SU-DHL-6 (cell line): ENCODE results near the gene MAP6D1.
"Not testable (repeated sequence)": the region's sequence is repeated elsewhere in the genome, so short reads cannot be mapped to it uniquely, and the experiment has no call there.

Experiments
- H2AFZ ChIP-seq: fragments of 200-600 bp; sonication (generic); 2 replicates; pipeline ENCODE4 v1.6.1; 2014; ENCODE audit warnings: low read depth, mild to moderate bottlenecking, moderate library complexity, mixed read lengths, antibody characterized with exemption, low read length; ENCODE audit not compliant: severe bottlenecking
- H3F3A ChIP-seq: fragments of 200-600 bp; shearing (Covaris generic); 2 replicates; pipeline ENCODE4 v1.6.0; 2016; ENCODE audit warnings: antibody characterized with exemption, mild to moderate bottlenecking; ENCODE audit not compliant: insufficient read depth
- H3K27ac ChIP-seq: fragments of 200-600 bp; sonication (generic); 2 replicates; pipeline ENCODE4 v1.5.1; 2016; ENCODE audit warnings: low read depth, mild to moderate bottlenecking, low read length, moderate library complexity, mixed read lengths
- H3K27me3 ChIP-seq: fragments of 200-600 bp; sonication (generic), shearing (Covaris generic); 2 replicates; pipeline ENCODE4 v1.6.0; 2014; ENCODE audit warnings: mild to moderate bottlenecking, low read length
- H3K36me3 ChIP-seq: fragments of 200-600 bp; sonication (generic); 2 replicates; pipeline ENCODE4 v1.6.1; 2014; ENCODE audit warnings: mild to moderate bottlenecking, low read length, mixed read lengths
- H3K4me2 ChIP-seq: fragments of 300-600, 200-600 bp; shearing (Covaris generic), sonication (generic); 2 replicates; pipeline ENCODE4 v1.6.0; 2014; ENCODE audit warnings: low read length, low read depth, mild to moderate bottlenecking; ENCODE audit not compliant: poor library complexity, severe bottlenecking
- H3K4me3 ChIP-seq: fragments of 200-600 bp; sonication (generic); 2 replicates; pipeline ENCODE4 v1.5.1; 2014; ENCODE audit warnings: antibody characterized with exemption, low read length, mild to moderate bottlenecking, mixed read lengths; ENCODE audit not compliant: insufficient read depth, poor library complexity, severe bottlenecking
- H3K79me2 ChIP-seq: fragments of 200-600 bp; sonication (generic); 2 replicates; pipeline ENCODE4 v1.6.1; 2014; ENCODE audit warnings: mild to moderate bottlenecking, low read length, moderate library complexity; ENCODE audit not compliant: insufficient read depth
- H3K9ac ChIP-seq: fragments of 200-600 bp; sonication (generic); 2 replicates; pipeline ENCODE4 v1.7.0; 2014; ENCODE audit warnings: mild to moderate bottlenecking, low read length
- H3K9me2 ChIP-seq: fragments of 200-600 bp; sonication (generic); replicated peaks from 2 replicates; pipeline ENCODE4 v1.6.1; 2014; ENCODE audit warnings: low read length; ENCODE audit not compliant: insufficient read depth
- H3K9me3 ChIP-seq: fragments of 200-600 bp; sonication (generic); 2 replicates; pipeline ENCODE4 v1.6.1; 2014; ENCODE audit warnings: low read length, mixed read lengths; ENCODE audit not compliant: insufficient read depth
- H4K20me1 ChIP-seq: fragments of 200-600 bp; sonication (generic); 2 replicates; pipeline ENCODE4 v1.6.1; 2014; ENCODE audit warnings: low read depth, mild to moderate bottlenecking, antibody characterized with exemption, low read length, moderate library complexity, mixed read lengths
- EZH2phosphoT487 ChIP-seq: fragments of 200-600 bp; sonication (generic), shearing (Covaris generic); conservative IDR thresholded peaks from 2 replicates; pipeline ENCODE4 v1.6.1; 2018; ENCODE audit warnings: mild to moderate bottlenecking, antibody characterized with exemption, low read length, moderate library complexity, mixed read lengths
- TF ChIP-seq, protein P1 (sequence below): fragments of 200-600 bp; sonication (generic); IDR thresholded peaks from one replicate; pipeline ENCODE4 v1.5.1; 2017; ENCODE audit warnings: antibody characterized with exemption, mild to moderate bottlenecking, low read length, moderate library complexity; ENCODE audit not compliant: insufficient read depth, poor library complexity, severe bottlenecking

The MAP6D1 gene

GRCh38 chr3:183790700-183791099 is 34.7 kb downstream of the MAP6D1 start:
- Histone ChIP-seq H3K36me3 (peaks cover 27% of the 10 kb centered on the region; the same call in 1 of the 2 replicates), H4K20me1 (no peaks in the 10 kb centered on the region), H3K9ac (no peak overlapping the region), H3K27me3 (no peaks in the 10 kb centered on the region), H2AFZ (no peak overlapping the region), H3K79me2 (peaks cover 11% of the 10 kb centered on the region; the same call in 1 of the 2 replicates), H3K4me2 (no peak overlapping the region), H3K9me2 (no peaks in the 10 kb centered on the region), H3K9me3 (no peaks in the 10 kb centered on the region), H3F3A (no peaks in the 10 kb centered on the region), H3K4me3 (no peak overlapping the region), H3K27ac (no peak overlapping the region)
- TF ChIP-seq, protein P1, sequence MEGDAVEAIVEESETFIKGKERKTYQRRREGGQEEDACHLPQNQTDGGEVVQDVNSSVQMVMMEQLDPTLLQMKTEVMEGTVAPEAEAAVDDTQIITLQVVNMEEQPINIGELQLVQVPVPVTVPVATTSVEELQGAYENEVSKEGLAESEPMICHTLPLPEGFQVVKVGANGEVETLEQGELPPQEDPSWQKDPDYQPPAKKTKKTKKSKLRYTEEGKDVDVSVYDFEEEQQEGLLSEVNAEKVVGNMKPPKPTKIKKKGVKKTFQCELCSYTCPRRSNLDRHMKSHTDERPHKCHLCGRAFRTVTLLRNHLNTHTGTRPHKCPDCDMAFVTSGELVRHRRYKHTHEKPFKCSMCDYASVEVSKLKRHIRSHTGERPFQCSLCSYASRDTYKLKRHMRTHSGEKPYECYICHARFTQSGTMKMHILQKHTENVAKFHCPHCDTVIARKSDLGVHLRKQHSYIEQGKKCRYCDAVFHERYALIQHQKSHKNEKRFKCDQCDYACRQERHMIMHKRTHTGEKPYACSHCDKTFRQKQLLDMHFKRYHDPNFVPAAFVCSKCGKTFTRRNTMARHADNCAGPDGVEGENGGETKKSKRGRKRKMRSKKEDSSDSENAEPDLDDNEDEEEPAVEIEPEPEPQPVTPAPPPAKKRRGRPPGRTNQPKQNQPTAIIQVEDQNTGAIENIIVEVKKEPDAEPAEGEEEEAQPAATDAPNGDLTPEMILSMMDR = no peak
- TF ChIP-seq EZH2phosphoT487 = no peak

- Histone ChIP-seq H3K4me2 (no peak overlapping the region), H3K27me3 (no peaks in the 10 kb centered on the region), H4K20me1 (no peaks in the 10 kb centered on the region), H3K9me2 (no peaks in the 10 kb centered on the region), H3K9me3 (no peaks in the 10 kb centered on the region), H3K9ac (no peak overlapping the region), H3K36me3 (peaks cover 27% of the 10 kb centered on the region; the same call in 1 of the 2 replicates), H3K4me3 (no peak overlapping the region), H3K27ac (no peak overlapping the region), H2AFZ (no peak overlapping the region), H3K79me2 (peaks cover 11% of the 10 kb centered on the region; the same call in 1 of the 2 replicates), H3F3A (no peaks in the 10 kb centered on the region)
- no peak for TF ChIP-seq EZH2phosphoT487
These were observed 35.6 kb downstream of the MAP6D1 start for GRCh38 chr3:183789826-183790225.

DNA sequence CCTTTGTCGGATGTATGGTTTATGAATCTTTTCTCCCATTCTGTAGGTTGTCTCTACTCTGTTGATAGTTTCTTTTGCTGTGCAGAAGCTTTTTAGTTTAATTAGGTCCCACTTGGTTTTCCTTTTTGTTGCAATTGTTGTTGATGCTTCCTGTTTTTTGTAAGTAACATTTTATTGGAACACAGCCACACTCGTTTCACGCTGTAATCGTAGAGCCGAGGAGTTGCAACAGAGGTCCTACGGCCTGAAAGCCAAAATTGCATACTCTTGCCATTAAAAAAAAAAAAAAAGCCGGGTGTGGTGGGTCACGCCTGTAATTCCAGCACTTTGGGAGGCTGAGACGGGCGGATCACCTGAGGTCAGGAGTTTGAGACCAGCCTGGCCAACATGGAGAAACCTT is 40.9 kb downstream of the MAP6D1 start:
- H3K27me3 ChIP-seq, H3F3A ChIP-seq, H2AFZ ChIP-seq, H3K4me2 ChIP-seq, H3K27ac ChIP-seq, H4K20me1 ChIP-seq, H3K79me2 ChIP-seq, H3K9me3 ChIP-seq, H3K9me2 ChIP-seq, H3K9ac ChIP-seq, H3K4me3 ChIP-seq: not testable (repeated sequence)
- peaks cover 34% of the 10 kb centered on the region for H3K36me3 ChIP-seq

- H4K20me1 ChIP-seq = no peaks in the 10 kb centered on the region
- TF ChIP-seq, protein P1 = no peak
These were observed 42.7 kb downstream of the MAP6D1 start for GRCh38 chr3:183782576-183783276.

More at GRCh38 chr3:183782576-183783276, 42.7 kb downstream of the MAP6D1 start:
- H3K36me3 ChIP-seq = peaks cover 45% of the 10 kb centered on the region
- H3K9ac ChIP-seq = no peak overlapping the region
- no peaks in the 10 kb centered on the region for H3K9me3 ChIP-seq
- H3K4me2 ChIP-seq = no peak overlapping the region
- H2AFZ ChIP-seq = no peak overlapping the region
- H3K27ac ChIP-seq = no peak overlapping the region
- no peaks in the 10 kb centered on the region for H3K9me2 ChIP-seq
- H3K4me3 ChIP-seq = no peak overlapping the region
- no peaks in the 10 kb centered on the region for H3K79me2 ChIP-seq
- H3F3A ChIP-seq = no peaks in the 10 kb centered on the region
- H3K27me3 ChIP-seq = no peaks in the 10 kb centered on the region
